ENCODE results near the gene CCND2. TPM values are rescaled to one million over a fixed set of nuclear protein-coding genes. Genes with fewer than 3 reads are reported as not detected.

CCND2 gene
- total and polyA plus RNA-seq, 2 of the 8 experiments (the other 6 are each of a cell fraction or from before 2014, with no cell fraction given), result 41.7 to 223 TPM

- H3K27ac ChIP-seq (ENCODE audit: low read depth, low read length), result no peak overlapping the region
- peaks cover 18 to 47% of the 10 kb centered on the region in 2 experiments for H4K20me1 ChIP-seq (replicated peaks in 1 of 2; ENCODE audit: control insufficient read depth in 1 of 2, insufficient read depth in 2 of 2, low read length in 2 of 2)
These were observed 5.0 kb downstream of the CCND2 start for GRCh38 chr12:4278329-4279197.

More at GRCh38 chr12:4278329-4279197, 5.0 kb downstream of the CCND2 start:
- H3K79me1 ChIP-seq (ENCODE audit: low read depth, low read length), result peaks cover 15% of the 10 kb centered on the region; the same call in 1 of the 2 replicates
- no peak overlapping the region for H2BK20ac ChIP-seq (ENCODE audit: low read length)
- no peak for FAIRE-seq
- H2BK5ac ChIP-seq (ENCODE audit: low read depth, low read length), result no peak overlapping the region
- H2BK15ac ChIP-seq (ENCODE audit: low read length), result no peak overlapping the region
- WGBS, 2 experiments (ENCODE audit: extremely low coverage in 1 of 2, insufficient coverage in 1 of 2, insufficient read length in 1 of 2, insufficient replicate concordance in 2 of 2, low coverage in 1 of 2, low lambda C conversion rate in 2 of 2, missing lambda C conversion rate in 1 of 2), result 89% methylated on average over 15 of the region's 15 CpGs; no CpG with 5 or more reads in 1 of the 2 experiments
- H3K36me3 ChIP-seq (ENCODE audit: control insufficient read depth in 2 of 4, insufficient read depth in 4 of 4, low read length in 3 of 4), result peaks cover 42 to 75% (median 63%) of the 10 kb centered on the region in 4 experiments
- H3K23me2 ChIP-seq (ENCODE audit: low read depth, low read length), result peaks cover 8% of the 10 kb centered on the region; the same call in 1 of the 2 replicates
- H2AK5ac ChIP-seq (ENCODE audit: low read depth, low read length), result no peak overlapping the region
- H3K14ac ChIP-seq (ENCODE audit: insufficient read length), result no peak overlapping the region
- H3K4me2 ChIP-seq (ENCODE audit: insufficient read depth in 1 of 2, low read depth in 2 of 2, low read length in 2 of 2), result peak overlapping the region in 1 of 2 experiments; percentile 24; a peak in 2 of 4 replicates
- H3K9ac ChIP-seq (replicated peaks in 1 of 4; ENCODE audit: extremely low read depth in 1 of 4, low read depth in 3 of 4, low read length in 3 of 4), result no peak overlapping the region; a peak in 1 of 7 replicates
- H3K79me2 ChIP-seq (ENCODE audit: control insufficient read depth in 1 of 2, insufficient read depth in 2 of 2, low read length in 2 of 2), result peaks cover 7 to 96% of the 10 kb centered on the region in 2 experiments; a peak in 3 of 4 replicates
- no peak overlapping the region for H2BK12ac ChIP-seq (ENCODE audit: low read depth, low read length)
- H3K18ac ChIP-seq (ENCODE audit: extremely low read depth, low read length), result no peak overlapping the region
- no peak overlapping the region for H2BK120ac ChIP-seq (replicated peaks; ENCODE audit: low read depth, low read length)
- H3K9me3 ChIP-seq (ENCODE audit: insufficient read depth in 2 of 2, low read depth in 1 of 2, low read length in 1 of 2), result no peaks in the 10 kb centered on the region
- ChIA-PET POLR2A (ENCODE audit: partially characterized antibody) (interaction anchor here (0.7 to 29.3 kb wide), 14 partner anchors 8 to 253 kb away, joined by 3 to 531 read pairs (median 3); no protein-coding TSS in a partner anchor), CTCF (ENCODE audit: partially characterized antibody) (interaction anchor here (0.7 to 6.7 kb wide), 31 partner anchors 8 to 999 kb away, joined by 3 to 52 read pairs (median 4); no protein-coding TSS in a partner anchor)
- no peak overlapping the region for H3K4ac ChIP-seq (replicated peaks; ENCODE audit: insufficient read length, low read depth, low read length)
- H2AFZ ChIP-seq (ENCODE audit: low read length), result no peak overlapping the region
- no peak overlapping the region for H3K23ac ChIP-seq (ENCODE audit: insufficient read length)
- H3K56ac ChIP-seq (replicated peaks; ENCODE audit: insufficient read length, low read depth, low read length), result no peak overlapping the region
- H3K27me3 ChIP-seq (replicated peaks in 1 of 4; ENCODE audit: control insufficient read depth in 3 of 4, extremely low read depth in 1 of 4, insufficient read depth in 3 of 4, low read length in 3 of 4), result no peaks in the 10 kb centered on the region
- peaks cover 0 to 18% (median 10%) of the 10 kb centered on the region in 4 experiments for H3K4me1 ChIP-seq (replicated peaks in 1 of 4; ENCODE audit: control insufficient read depth in 3 of 4, insufficient read depth in 4 of 4, low read length in 3 of 4)
- DNase-seq (ENCODE audit: low read depth in 1 of 2, low spot score in 2 of 2), result peak in 1 of 2 experiments; percentile 36
- H4K8ac ChIP-seq (ENCODE audit: extremely low read depth, insufficient read depth, low read length), result no peak overlapping the region
- H3K4me3 ChIP-seq (ENCODE audit: extremely low read depth in 1 of 4, insufficient read depth in 2 of 4, low read depth in 3 of 4, low read length in 4 of 4), result no peak overlapping the region
- no peak overlapping the region for H4K91ac ChIP-seq (replicated peaks; ENCODE audit: insufficient read length, low read length)
- no peak overlapping the region for H4K5ac ChIP-seq (ENCODE audit: insufficient read length, low read depth, low read length)
- TF ChIP-seq TEAD4 (IDR thresholded peaks at IDR 0.05; ENCODE audit: low read depth, low read length), result no peak
- 0 out of 2 replicates have a peak, but pooled peaks have one; percentile 18 for TF ChIP-seq POLR2AphosphoS5 (IDR thresholded peaks at IDR 0.05; ENCODE audit: low read depth, low read length)
- peak in 1 of 2 experiments; percentile 35; a peak in 1 of 3 replicates for TF ChIP-seq POLR2A (IDR thresholded peaks at IDR 0.05; ENCODE audit: control extremely low read depth in 1 of 2, low read depth in 2 of 2, low read length in 2 of 2)
- peak; percentile 51; the same call in 1 of the 2 replicates for TF ChIP-seq CEBPB (IDR thresholded peaks at IDR 0.05; ENCODE audit: low read depth, low read length)
